K562 (cell line): ENCODE results near the gene NEXN. TPM values are rescaled to one million over a fixed set of nuclear protein-coding genes. Genes with fewer than 3 reads are reported as not detected.

Experiments
- ATAC-seq: fragments of 200-7000 bp; cut with Tn5 transposase; 3 replicates; pipeline ENCODE4 v1.9.1; 2020; ENCODE audit warnings: moderate library complexity
- BruUV-seq: library from RNA; stranded (reverse); fragments of 400-500 nt; replicated peaks from 2 replicates; lab custom pipeline; 2021; lab: Mats Ljungman, UMichigan
- CTCF ChIA-PET: fragments of 300-600 bp; formaldehyde crosslinking; extraction: SDS; loops from one replicate; lab custom pipeline; 2021; ENCODE audit warnings: low intra/inter-chr PET ratio; lab: Yijun Ruan, JAX
- POLR2A ChIA-PET: fragments of 300-600, 350-650 bp; sonication (Branson Sonifier 250); formaldehyde crosslinking; extraction: SDS; loops from one replicate; lab custom pipeline; 2021; ENCODE audit warnings: antibody characterized with exemption, inconsistent platforms; lab: Yijun Ruan, JAX
- DNase-seq, 4 experiments: peaks; one replicate each; pipeline versions ENCODE4 v3.0.0 to v3.0.0-alpha.2; 2011 to 2018; ENCODE audit warnings: low spot score in 3 of 4, mixed read lengths in 3 of 4; ENCODE audit errors: extremely low read depth in 1 of 4
- FAIRE-seq: peaks from 2 replicates; lab custom pipeline; 2011; peaks lifted over from hg19 to GRCh38; lab: Jason Lieb, UNC
- H2AFZ ChIP-seq: 2 replicates; pipeline ENCODE4 v1.6.0; 2011; ENCODE audit warnings: low read depth, low read length, control low read depth, inconsistent platforms
- H3K27ac ChIP-seq: fragments of 200-600 bp; 3 replicates; pipeline ENCODE4 v1.8.0; 2011; ENCODE audit warnings: low read depth, mild to moderate bottlenecking, control low read depth, inconsistent platforms, low read length, moderate library complexity, mixed read lengths; ENCODE audit errors: extremely low read depth
- H3K27me3 ChIP-seq, 2 experiments: fragments of 300-600 bp in 1 of 2; 2 replicates in 1 of 2; 3 replicates in 1 of 2; pipeline versions ENCODE4 v1.6.0 to v1.8.0; 2011; ENCODE audit warnings: inconsistent platforms in 2 of 2, low read length in 2 of 2, mild to moderate bottlenecking in 1 of 2, mixed read lengths in 1 of 2, moderate library complexity in 1 of 2; ENCODE audit not compliant: control insufficient read depth in 2 of 2, insufficient read depth in 2 of 2
- H3K36me3 ChIP-seq: fragments of 300-600 bp; 3 replicates; pipeline ENCODE4 v1.8.0; 2011; ENCODE audit warnings: mild to moderate bottlenecking, low read length, inconsistent platforms; ENCODE audit not compliant: control insufficient read depth, insufficient read depth
- H3K4me1 ChIP-seq, 2 experiments: fragments of 200-600 bp in 1 of 2; replicated peaks in 1 of 2; 2 replicates in 1 of 2; 3 replicates in 1 of 2; pipeline versions ENCODE4 v1.5.1 to v1.8.0; 2011; ENCODE audit warnings: inconsistent platforms in 2 of 2, low read length in 2 of 2, mild to moderate bottlenecking in 1 of 2, mixed read lengths in 1 of 2, moderate library complexity in 1 of 2; ENCODE audit not compliant: control insufficient read depth in 2 of 2, insufficient read depth in 2 of 2
- H3K4me2 ChIP-seq: 2 replicates; pipeline ENCODE4 v1.6.1; 2011; ENCODE audit warnings: low read length, control low read depth, inconsistent platforms, mixed read lengths; ENCODE audit not compliant: insufficient read depth
- H3K4me3 ChIP-seq: fragments of 200-600 bp; sonication (generic), shearing (Covaris generic); 2 replicates; pipeline ENCODE4 v1.5.1; 2016; ENCODE audit warnings: control low read depth, inconsistent platforms
- H3K79me2 ChIP-seq: fragments of 200-600 bp; 3 replicates; pipeline ENCODE4 v1.8.0; 2011; ENCODE audit warnings: low read length, inconsistent platforms; ENCODE audit not compliant: control insufficient read depth, insufficient read depth
- H3K9ac ChIP-seq, 2 experiments: 2 replicates each; pipeline versions ENCODE4 v1.6.0 to v1.6.1; 2011; ENCODE audit warnings: low read depth in 2 of 2, low read length in 2 of 2, control low read depth in 1 of 2, inconsistent platforms in 1 of 2, mild to moderate bottlenecking in 1 of 2, mixed read lengths in 1 of 2; ENCODE audit not compliant: insufficient read depth in 1 of 2
- H3K9me1 ChIP-seq: one replicate; pipeline ENCODE4 v1.6.0; 2011; ENCODE audit warnings: inconsistent platforms, mild to moderate bottlenecking, low read length, moderate library complexity; ENCODE audit not compliant: control insufficient read depth, insufficient read depth
- H3K9me3 ChIP-seq: replicated peaks from 2 replicates; pipeline ENCODE4 v1.5.1; 2011; ENCODE audit warnings: low read depth, low read length, inconsistent platforms; ENCODE audit not compliant: control insufficient read depth, insufficient read depth
- H4K20me1 ChIP-seq: replicated peaks from 2 replicates; pipeline ENCODE4 v1.6.1; 2011; ENCODE audit warnings: low read length, inconsistent platforms, mixed read lengths; ENCODE audit not compliant: control insufficient read depth, insufficient read depth
- CTBP1 ChIP-seq: fragments of 450-650 bp; IDR thresholded peaks from 2 replicates; pipeline ENCODE4 v1.6.1; 2016; ENCODE audit warnings: borderline replicate concordance
- LARP7 ChIP-seq: fragments of 450-650 bp; IDR thresholded peaks from 2 replicates; pipeline ENCODE4 v1.6.1; 2016
- MEF2A ChIP-seq: IDR thresholded peaks from 2 replicates; pipeline ENCODE4 v1.6.1; 2011; ENCODE audit warnings: low read depth, mild to moderate bottlenecking, low read length, moderate library complexity; ENCODE audit not compliant: control insufficient read depth
- NCOA1 ChIP-seq: fragments of 450-650 bp; IDR thresholded peaks from 2 replicates; pipeline ENCODE4 v1.6.1; 2016; ENCODE audit warnings: low read depth
- POLR2AphosphoS5 ChIP-seq: IDR thresholded peaks from 2 replicates; pipeline ENCODE4 v1.6.1; 2011; ENCODE audit warnings: mild to moderate bottlenecking, low read depth, low read length, moderate library complexity; ENCODE audit not compliant: control insufficient read depth, insufficient read depth
- RB1 ChIP-seq: fragments of 450-650 bp; IDR thresholded peaks from 2 replicates; pipeline ENCODE4 v1.6.1; 2017; ENCODE audit warnings: low read depth, mild to moderate bottlenecking
- SMAD3 ChIP-seq: fragments of 450-650 bp; formaldehyde crosslinking; conservative IDR thresholded peaks from 2 replicates; pipeline ENCODE4 v1.4.0; 2020; ENCODE audit warnings: mild to moderate bottlenecking
- SMARCC2 ChIP-seq: fragments of 450-650 bp; IDR thresholded peaks from 2 replicates; pipeline ENCODE4 v1.6.1; 2017; ENCODE audit warnings: antibody characterized with exemption, moderate library complexity, mild to moderate bottlenecking, low read depth
- STAT5B ChIP-seq: fragments of 250-450 bp; sonication (Bioruptor Pico); IDR thresholded peaks from 2 replicates; pipeline ENCODE4 v1.8.0; 2021; ENCODE audit warnings: mild to moderate bottlenecking, inconsistent platforms
- WGBS: fragments of 100-300 bp; shearing (Covaris generic); methylation state at CpG from one replicate; pipeline ENCODE4 v1.1.6; 2016; ENCODE audit warnings: low coverage, mixed read lengths; ENCODE audit not compliant: insufficient coverage; ENCODE audit errors: missing lambda C conversion rate; 5-methylcytosine and 5-hydroxymethylcytosine counted together
- in situ Hi-C: fragments of 300-500 bp; cut with MboI; formaldehyde crosslinking; loops from 4 replicates; pipeline ENCODE4 v1.15.0; 2018; ENCODE audit warnings: inconsistent platforms, mixed read lengths
- intact Hi-C: fragments of 100-400 bp; cut with micrococcal nuclease; formaldehyde crosslinking; loops from 2 replicates; pipeline ENCODE4 v1.14.2; 2022
- polyA plus RNA-seq, 8 experiments: library from polyadenylated mRNA; depleted of rRNA in 4 of 8; stranded (reverse) in 5 of 8; unstranded in 3 of 8; fragments of >200 nt; fragmentation: Nextera tagmentation in 2 of 8; fragmentation: Illumina TruSeq in 1 of 8; extraction: Ambion mirVana in 2 of 8; extraction: Trizol in 1 of 8; gene quantifications; 2 replicates each; pipeline versions ENCODE4 v1.2.1 to v1.2.3, GENCODE V29; 2011 to 2014; ENCODE audit warnings: inconsistent platforms in 1 of 8, missing spikeins in 1 of 8
- total RNA-seq, 7 experiments: library from RNA; depleted of rRNA in 6 of 7; stranded (reverse); fragments of >200 nt in 6 of 7; fragmentation: Illumina TruSeq in 2 of 7; extraction: Trizol in 2 of 7; gene quantifications; 2 replicates each; pipeline versions ENCODE4 v1.2.1 to v1.2.3, GENCODE V29; 2011 to 2021; ENCODE audit warnings: low replicate concordance in 1 of 7
- TF ChIP-seq, protein P1 (sequence below): fragments of 250-450 bp; sonication (Bioruptor Pico); IDR thresholded peaks from 2 replicates; pipeline ENCODE4 v1.4.0; 2020; ENCODE audit warnings: mild to moderate bottlenecking, moderate library complexity, borderline replicate concordance

The NEXN gene
- total and polyA plus RNA-seq, 9 of the 15 experiments (the other 6 are each of a cell fraction or from before 2014, with no cell fraction given): 0.18 to 1.8 (median 0.76) TPM

DNA sequence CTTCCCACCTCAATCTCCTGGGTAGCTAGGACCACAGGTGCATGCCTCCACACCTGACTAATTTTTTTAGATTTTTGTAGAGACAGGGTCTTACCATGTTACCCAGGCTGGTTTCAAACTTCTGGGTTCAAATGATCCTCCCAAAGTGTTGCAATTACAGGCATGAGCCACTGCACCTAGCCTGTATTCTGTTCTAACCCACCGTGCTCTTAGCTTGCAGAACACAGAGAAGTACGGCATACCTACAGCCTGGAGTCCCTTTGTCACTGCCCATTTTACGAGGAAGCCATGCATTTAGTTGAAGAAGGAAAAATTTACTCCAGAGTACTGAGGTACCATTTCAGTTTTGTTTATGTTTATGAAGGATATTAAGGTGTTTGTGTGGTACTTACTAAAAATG, 29.7 kb upstream of the NEXN start:
- TF ChIP-seq SMARCC2 (no peak), STAT5B (CRISPR knock-in tag) (no peak), CTBP1 (no peak), POLR2AphosphoS5 (no peak), MEF2A (no peak), SMAD3 (CRISPR knock-in tag) (no peak), LARP7 (no peak), NCOA1 (no peak), RB1 (no peak)
- TF ChIP-seq, protein P1, sequence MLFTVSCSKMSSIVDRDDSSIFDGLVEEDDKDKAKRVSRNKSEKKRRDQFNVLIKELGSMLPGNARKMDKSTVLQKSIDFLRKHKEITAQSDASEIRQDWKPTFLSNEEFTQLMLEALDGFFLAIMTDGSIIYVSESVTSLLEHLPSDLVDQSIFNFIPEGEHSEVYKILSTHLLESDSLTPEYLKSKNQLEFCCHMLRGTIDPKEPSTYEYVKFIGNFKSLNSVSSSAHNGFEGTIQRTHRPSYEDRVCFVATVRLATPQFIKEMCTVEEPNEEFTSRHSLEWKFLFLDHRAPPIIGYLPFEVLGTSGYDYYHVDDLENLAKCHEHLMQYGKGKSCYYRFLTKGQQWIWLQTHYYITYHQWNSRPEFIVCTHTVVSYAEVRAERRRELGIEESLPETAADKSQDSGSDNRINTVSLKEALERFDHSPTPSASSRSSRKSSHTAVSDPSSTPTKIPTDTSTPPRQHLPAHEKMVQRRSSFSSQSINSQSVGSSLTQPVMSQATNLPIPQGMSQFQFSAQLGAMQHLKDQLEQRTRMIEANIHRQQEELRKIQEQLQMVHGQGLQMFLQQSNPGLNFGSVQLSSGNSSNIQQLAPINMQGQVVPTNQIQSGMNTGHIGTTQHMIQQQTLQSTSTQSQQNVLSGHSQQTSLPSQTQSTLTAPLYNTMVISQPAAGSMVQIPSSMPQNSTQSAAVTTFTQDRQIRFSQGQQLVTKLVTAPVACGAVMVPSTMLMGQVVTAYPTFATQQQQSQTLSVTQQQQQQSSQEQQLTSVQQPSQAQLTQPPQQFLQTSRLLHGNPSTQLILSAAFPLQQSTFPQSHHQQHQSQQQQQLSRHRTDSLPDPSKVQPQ (CRISPR knock-in tag): no peak
- ChIA-PET POLR2A (no interaction called here), CTCF (no interaction called here)
- no peaks in the 10 kb centered on the region for H3K79me2 ChIP-seq
- no peaks in the 10 kb centered on the region for H4K20me1 ChIP-seq
- no TSS peak for BruUV-seq
- H3K9me3 ChIP-seq: no peaks in the 10 kb centered on the region
- intact Hi-C loops (no loop called here), in situ Hi-C loops (no loop called here)
- H2AFZ ChIP-seq: no peak overlapping the region
- no peak for ATAC-seq
- WGBS: 87% methylated on average over 3 of the region's 3 CpGs
- H3K4me3 ChIP-seq: no peak overlapping the region
- no peak overlapping the region for H3K27ac ChIP-seq
- no peaks in the 10 kb centered on the region for H3K4me1 ChIP-seq
- DNase-seq: no peak
- H3K27me3 ChIP-seq: no peaks in the 10 kb centered on the region
- no peak overlapping the region for H3K9ac ChIP-seq
- FAIRE-seq: no peak
- no peaks in the 10 kb centered on the region for H3K36me3 ChIP-seq
- H3K9me1 ChIP-seq: no peaks in the 10 kb centered on the region
- no peak overlapping the region for H3K4me2 ChIP-seq
